CD14-positive monocyte (primary cell): ENCODE measurements around the gene AFF3. TPM values are rescaled to one million over a fixed set of nuclear protein-coding genes. Genes with fewer than 3 reads are reported as not detected.

Experiments
- DNase-seq, 3 donors: peaks; one replicate each; pipeline ENCODE4 v3.0.0-alpha.2; 2011 to 2022
- H2AFZ ChIP-seq: 2 replicates; pipeline ENCODE4 v1.6.0; 2012; ENCODE audit warnings: mild to moderate bottlenecking, low read depth, low read length, inconsistent platforms; ENCODE audit not compliant: insufficient read depth, poor library complexity, severe bottlenecking
- H3K27ac ChIP-seq, 2 donors: 1 replicate in 1 of 2; 2 replicates in 1 of 2; pipeline ENCODE4 v1.5.1; 2012 to 2013; ENCODE audit warnings: low read length in 2 of 2, control low read depth in 1 of 2, inconsistent platforms in 1 of 2, low read depth in 1 of 2, mild to moderate bottlenecking in 1 of 2
- H3K27me3 ChIP-seq, 2 donors: one replicate each; pipeline versions ENCODE4 v1.6.0 to v1.6.1; 2011 to 2013; ENCODE audit warnings: low read length in 2 of 2; ENCODE audit not compliant: control insufficient read depth in 2 of 2, insufficient read depth in 2 of 2
- H3K36me3 ChIP-seq, 2 donors: replicated peaks in 1 of 2; 1 replicate in 1 of 2; 2 replicates in 1 of 2; pipeline versions ENCODE4 v1.5.1 to v1.6.1; 2012 to 2013; ENCODE audit warnings: low read length in 2 of 2, control low read depth in 1 of 2, inconsistent platforms in 1 of 2, mild to moderate bottlenecking in 1 of 2; ENCODE audit not compliant: insufficient read depth in 2 of 2, control insufficient read depth in 1 of 2
- H3K4me1 ChIP-seq, 2 donors: 1 replicate in 1 of 2; 2 replicates in 1 of 2; pipeline versions ENCODE4 v1.5.1 to v1.6.1; 2012 to 2013; ENCODE audit warnings: low read length in 2 of 2, control low read depth in 1 of 2, inconsistent platforms in 1 of 2, mild to moderate bottlenecking in 1 of 2, moderate library complexity in 1 of 2; ENCODE audit not compliant: insufficient read depth in 2 of 2, control insufficient read depth in 1 of 2
- H3K4me2 ChIP-seq: replicated peaks from 2 replicates; pipeline ENCODE3; 2012; ENCODE audit warnings: low read length, moderate library complexity, mild to moderate bottlenecking; ENCODE audit not compliant: poor library complexity, severe bottlenecking; ENCODE audit errors: extremely low read depth
- H3K4me3 ChIP-seq, 3 experiments: fragments of 200-600 bp in 1 of 3; sonication (generic) in 1 of 3; replicated peaks in 1 of 3; 1 replicate in 2 of 3; 2 replicates in 1 of 3; pipeline ENCODE4 v1.5.1; 2011 to 2013; ENCODE audit warnings: low read length in 3 of 3, mild to moderate bottlenecking in 3 of 3, control low read depth in 2 of 3, low read depth in 2 of 3, inconsistent platforms in 1 of 3, moderate library complexity in 1 of 3
- H3K79me2 ChIP-seq: 2 replicates; pipeline ENCODE4 v1.6.0; 2012; ENCODE audit warnings: mild to moderate bottlenecking, control low read depth, inconsistent platforms, low read length, moderate library complexity; ENCODE audit not compliant: insufficient read depth
- H3K9ac ChIP-seq: 2 replicates; pipeline ENCODE4 v1.6.0; 2017; ENCODE audit warnings: low read length, mild to moderate bottlenecking; ENCODE audit not compliant: insufficient read depth, poor library complexity, severe bottlenecking
- H3K9me3 ChIP-seq, 2 donors: replicated peaks in 1 of 2; 1 replicate in 1 of 2; 2 replicates in 1 of 2; pipeline versions ENCODE4 v1.5.1 to v1.6.1; 2012 to 2013; ENCODE audit warnings: low read length in 2 of 2, control low read depth in 1 of 2; ENCODE audit not compliant: control insufficient read depth in 1 of 2, insufficient read depth in 1 of 2
- H4K20me1 ChIP-seq: 2 replicates; pipeline ENCODE4 v1.6.0; 2012; ENCODE audit warnings: mild to moderate bottlenecking, low read length, control low read depth, moderate library complexity; ENCODE audit not compliant: insufficient read depth
- H3K27ac Mint-ChIP-seq, 7 donors: one replicate each; pipeline ENCODE4 v1.8.0; 2020; ENCODE audit warnings: mild to moderate bottlenecking in 7 of 7, mixed read lengths in 7 of 7, moderate library complexity in 6 of 7, inconsistent platforms in 2 of 7
- H3K27me3 Mint-ChIP-seq, 3 donors: one replicate each; pipeline ENCODE4 v1.8.0; 2021 to 2022; ENCODE audit warnings: low read depth in 3 of 3, mild to moderate bottlenecking in 3 of 3, mixed read lengths in 3 of 3, moderate library complexity in 3 of 3, inconsistent platforms in 1 of 3
- H3K36me3 Mint-ChIP-seq, 2 donors: one replicate each; pipeline ENCODE4 v1.8.0; 2020; ENCODE audit warnings: mixed read lengths in 2 of 2, inconsistent platforms in 1 of 2, mild to moderate bottlenecking in 1 of 2
- H3K4me1 Mint-ChIP-seq: one replicate; pipeline ENCODE4 v1.8.0; 2020; ENCODE audit warnings: mild to moderate bottlenecking, mixed read lengths
- H3K4me3 Mint-ChIP-seq, 2 donors: one replicate each; pipeline ENCODE4 v1.8.0; 2020; ENCODE audit warnings: mild to moderate bottlenecking in 2 of 2, mixed read lengths in 2 of 2, moderate library complexity in 1 of 2
- H3K9me3 Mint-ChIP-seq, 7 donors: one replicate each; pipeline ENCODE4 v1.8.0; 2020 to 2022; ENCODE audit warnings: mixed read lengths in 7 of 7, mild to moderate bottlenecking in 6 of 7, moderate library complexity in 6 of 7, inconsistent platforms in 2 of 7
- CTCF ChIP-seq: fragments of 200-600 bp; IDR thresholded peaks from one replicate; pipeline ENCODE4 v1.8.0; 2022; ENCODE audit warnings: antibody characterized with exemption, mild to moderate bottlenecking
- WGBS: methylation state at CpG from one replicate; pipeline ENCODE4 v1.1.5; 2013; ENCODE audit warnings: missing lambda C conversion rate; ENCODE audit not compliant: insufficient coverage; 5-methylcytosine and 5-hydroxymethylcytosine counted together
- intact Hi-C, 2 donors: fragments of 100-400 bp; cut with micrococcal nuclease; formaldehyde crosslinking; loops; one replicate each; pipeline versions ENCODE4 v1.15.0 to v1.15.1; 2023
- polyA plus RNA-seq, 3 donors: library from polyadenylated mRNA; depleted of rRNA in 1 of 3; unstranded in 2 of 3; stranded (reverse) in 1 of 3; fragments of 300-500 nt in 2 of 3; fragments of >200 nt in 1 of 3; fragmentation: Illumina TruSeq in 2 of 3; gene quantifications; 1 replicate in 2 of 3; 2 replicates in 1 of 3; pipeline ENCODE4 v1.2.3, GENCODE V29; 2012 to 2021

Gene AFF3
- polyA plus RNA-seq, 3 donors = 0.17 to 4.1 (median 0.49) TPM

GRCh38 chr2:100041946-100042345 is 100.4 kb downstream of the AFF3 start:
- H3K9ac ChIP-seq = no peak overlapping the region
- peaks cover 36% of the 10 kb centered on the region for H3K4me1 Mint-ChIP-seq
- H3K9me3 Mint-ChIP-seq = peaks cover 0 to 4% (median 0%) of the 10 kb centered on the region in 7 donors
- H3K9me3 ChIP-seq = no peaks in the 10 kb centered on the region
- peaks cover 27 to 29% of the 10 kb centered on the region in 2 donors for H3K4me1 ChIP-seq
- no peak overlapping the region for H3K4me3 Mint-ChIP-seq
- no peaks in the 10 kb centered on the region for H3K79me2 ChIP-seq
- no peaks in the 10 kb centered on the region for H3K27me3 ChIP-seq
- H3K36me3 ChIP-seq = no peaks in the 10 kb centered on the region
- peak overlapping the region in 4 of 7 donors; percentile 54 to 84 (median 79) for H3K27ac Mint-ChIP-seq
- intact Hi-C loops = no loop called here
- no peak overlapping the region for H3K27ac ChIP-seq
- no peak overlapping the region for H3K4me2 ChIP-seq
- no peak for TF ChIP-seq CTCF
- no peaks in the 10 kb centered on the region for H4K20me1 ChIP-seq
- H3K36me3 Mint-ChIP-seq = peaks cover 2 to 3% of the 10 kb centered on the region in 2 donors
- no peak for DNase-seq
- WGBS = 98% methylated on average over 6 of the region's 12 CpGs
- H3K27me3 Mint-ChIP-seq = peaks cover 0 to 1% (median 0%) of the 10 kb centered on the region in 3 donors
- no peak overlapping the region for H3K4me3 ChIP-seq
- no peak overlapping the region for H2AFZ ChIP-seq

- TF ChIP-seq CTCF = no peak
- H3K9me3 ChIP-seq = no peaks in the 10 kb centered on the region
- H3K4me3 ChIP-seq = no peak overlapping the region
- no peak overlapping the region for H3K27ac ChIP-seq
- no peak overlapping the region for H3K4me2 ChIP-seq
- Mint-ChIP-seq H3K9me3 (peaks cover 0 to 4% (median 0%) of the 10 kb centered on the region in 7 donors), H3K27ac (no peak overlapping the region), H3K36me3 (peaks cover 0 to 3% of the 10 kb centered on the region in 2 donors), H3K4me1 (peaks cover 40% of the 10 kb centered on the region), H3K4me3 (no peak overlapping the region), H3K27me3 (peaks cover 0 to under 1% (median 0%) of the 10 kb centered on the region in 3 donors)
- no peaks in the 10 kb centered on the region for H4K20me1 ChIP-seq
- 100% methylated on average over 1 of the region's 4 CpGs for WGBS
- H2AFZ ChIP-seq = no peak overlapping the region
- peaks cover 27 to 29% of the 10 kb centered on the region in 2 donors for H3K4me1 ChIP-seq
- intact Hi-C loops = no loop called here
- H3K79me2 ChIP-seq = no peaks in the 10 kb centered on the region
- no peaks in the 10 kb centered on the region for H3K27me3 ChIP-seq
- no peak for DNase-seq
- no peaks in the 10 kb centered on the region for H3K36me3 ChIP-seq
- H3K9ac ChIP-seq = no peak overlapping the region
Observed at GRCh38 chr2:100041385-100041784, 101.0 kb downstream of the AFF3 start.
